ENCODE data around the gene NPAS1.
A peak's percentile ranks its signal among the peaks of the same experiment; 100 is the strongest.

NPAS1 gene

DNA sequence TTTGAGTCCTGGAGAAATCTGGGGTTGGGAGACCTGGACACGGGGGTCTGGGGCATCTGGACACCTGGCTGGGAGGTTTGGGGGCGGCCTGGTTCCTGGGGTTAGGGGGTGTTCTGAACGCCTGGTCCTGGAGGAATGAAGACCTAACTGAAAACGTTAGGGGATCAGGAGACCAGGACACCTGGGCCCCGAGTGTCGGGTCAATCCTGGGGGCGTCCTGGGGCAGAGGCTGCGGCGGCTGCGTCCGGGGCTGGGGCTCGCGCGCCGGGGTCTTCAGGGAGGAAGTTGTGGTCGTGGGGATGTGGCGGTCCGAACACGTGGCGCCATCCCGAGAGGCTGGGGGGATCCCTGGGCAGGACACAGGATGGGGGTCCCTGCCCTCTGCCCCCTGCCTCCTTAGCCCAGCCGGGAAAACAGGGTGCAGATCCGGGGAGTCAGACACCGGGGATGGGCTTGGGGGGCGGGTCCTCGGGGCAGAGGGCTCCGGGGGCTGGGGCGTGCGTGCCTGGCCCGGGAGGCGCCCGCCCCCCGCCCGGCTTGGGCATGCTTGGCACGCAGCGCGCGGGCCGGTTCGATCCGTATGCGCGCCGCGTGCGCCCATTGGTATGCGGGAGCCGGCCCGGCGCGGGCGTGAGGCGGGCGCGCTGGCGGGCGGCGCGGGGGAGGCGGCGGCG, 632 bp downstream of the NPAS1 start:
- no peak for DNase-seq

DNA sequence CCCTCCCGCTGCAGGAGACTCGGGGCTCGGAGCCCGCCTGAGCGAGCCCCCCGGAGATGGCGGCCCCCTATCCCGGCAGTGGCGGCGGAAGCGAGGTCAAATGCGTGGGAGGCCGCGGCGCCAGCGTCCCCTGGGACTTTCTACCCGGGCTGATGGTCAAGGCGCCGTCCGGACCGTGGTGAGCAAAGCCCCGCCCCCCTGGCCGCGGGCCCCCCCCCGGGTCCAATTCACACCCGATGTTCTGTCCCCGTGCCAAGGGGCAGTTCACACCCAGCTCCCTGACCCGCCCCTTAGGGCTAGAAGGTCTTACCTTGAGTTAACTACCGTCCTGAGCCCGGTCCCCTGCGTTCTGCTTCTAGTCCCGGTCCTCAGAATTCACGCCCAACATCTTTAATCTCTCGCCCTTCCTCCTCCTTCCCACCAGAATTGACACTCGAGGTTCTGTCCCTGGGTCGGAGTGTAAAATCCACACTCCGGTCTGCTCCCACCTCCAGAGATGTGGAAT, 1.4 kb downstream of the NPAS1 start:
- DNase-seq = no peak

DNA sequence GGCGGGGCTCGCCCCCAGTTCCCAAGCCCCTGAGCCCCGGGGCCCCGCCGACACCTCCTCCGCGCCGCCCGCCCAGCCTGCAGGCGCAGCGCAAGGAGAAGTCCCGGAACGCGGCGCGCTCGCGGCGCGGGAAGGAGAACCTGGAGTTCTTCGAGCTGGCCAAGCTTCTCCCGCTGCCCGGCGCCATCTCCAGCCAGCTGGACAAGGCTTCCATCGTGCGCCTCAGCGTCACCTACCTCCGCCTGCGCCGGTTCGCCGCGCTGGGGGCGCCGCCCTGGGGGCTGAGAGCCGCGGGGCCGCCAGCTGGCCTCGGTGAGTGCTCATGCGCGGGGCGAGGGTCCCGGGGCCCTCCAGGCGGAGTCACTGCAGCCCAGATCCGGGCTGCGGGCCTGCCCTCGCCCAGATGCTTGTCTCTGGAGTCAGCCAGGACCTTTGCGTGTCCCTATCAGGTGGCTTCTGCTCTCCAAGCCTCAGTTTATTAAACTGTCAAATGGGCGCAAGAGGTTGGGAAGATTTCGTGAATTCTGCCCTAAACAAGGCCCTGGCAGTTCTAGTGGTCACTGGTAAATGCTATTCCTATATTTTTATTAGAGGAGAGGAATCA, 2.0 kb downstream of the NPAS1 start:
- peak in 1 of 2 donors; percentile 10 for DNase-seq

- no peak for DNase-seq
These were observed 2.5 kb downstream of the NPAS1 start for GRCh38 chr19:47022140-47022536.

- no peak for DNase-seq
These were observed 3.2 kb downstream of the NPAS1 start for GRCh38 chr19:47022541-47023447.

DNA sequence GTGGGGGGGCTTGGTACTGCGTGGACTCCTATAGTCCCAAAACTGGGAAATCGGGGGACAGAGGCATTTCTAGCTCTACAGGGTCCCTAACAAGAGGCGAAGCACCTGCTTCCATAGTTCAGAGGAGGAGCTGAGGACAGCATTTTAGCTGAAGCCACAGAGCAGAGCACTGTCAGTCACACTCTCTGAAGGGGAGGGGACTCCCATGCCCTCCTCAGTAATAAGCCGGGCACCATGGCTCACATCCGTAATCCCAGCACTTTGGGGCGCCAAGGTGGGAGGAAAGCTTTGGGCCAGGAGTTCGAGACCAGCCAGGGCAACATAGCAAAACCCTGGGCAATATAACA, 3.8 kb downstream of the NPAS1 start:
- DNase-seq = no peak

DNA sequence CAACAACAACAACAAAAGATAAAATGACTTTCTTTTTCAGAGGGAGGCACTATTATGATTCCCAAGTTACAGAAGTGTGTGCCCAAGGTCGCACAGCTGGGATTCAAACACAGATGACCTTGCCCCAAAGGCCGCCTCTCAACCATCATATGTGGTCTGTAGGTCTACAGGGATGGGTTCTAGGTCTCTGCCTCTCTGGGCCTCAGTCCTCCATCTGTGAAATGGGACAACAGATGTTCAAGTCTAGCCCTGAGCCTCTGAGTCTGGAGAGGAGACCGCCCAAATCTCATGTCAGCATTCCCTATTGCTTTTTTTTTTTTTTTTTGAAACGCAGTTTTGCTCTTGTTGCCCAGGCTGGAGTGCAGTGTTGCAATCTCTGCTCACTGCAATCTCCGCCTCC, 4.9 kb downstream of the NPAS1 start:
- DNase-seq = no peak

DNA sequence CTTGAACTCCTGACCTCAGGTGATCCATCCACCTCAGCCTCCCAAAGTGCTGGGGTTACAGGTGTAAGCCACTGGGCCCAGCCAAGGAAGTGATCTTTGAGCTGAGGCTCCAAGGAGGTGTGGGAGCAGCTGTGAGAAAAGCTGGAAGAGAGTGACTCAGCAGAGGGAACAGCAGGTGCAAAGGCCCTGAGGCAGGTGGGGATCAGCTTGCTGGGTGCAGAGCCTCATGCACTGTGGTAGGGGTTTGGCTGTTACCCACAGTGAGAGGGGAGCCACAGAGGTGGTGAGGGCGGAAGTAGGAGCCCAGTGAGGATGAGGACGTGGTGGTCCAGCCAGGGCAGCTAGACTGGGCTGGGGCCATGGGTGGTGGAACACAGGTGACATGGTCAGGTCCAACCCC, 6.5 kb downstream of the NPAS1 start:
- DNase-seq = no peak

GRCh38 chr19:47026889-47027288, 7.3 kb downstream of the NPAS1 start:
- DNase-seq = no peak

GRCh38 chr19:47027586-47028088, 8.0 kb downstream of the NPAS1 start:
- no peak for DNase-seq

DNA sequence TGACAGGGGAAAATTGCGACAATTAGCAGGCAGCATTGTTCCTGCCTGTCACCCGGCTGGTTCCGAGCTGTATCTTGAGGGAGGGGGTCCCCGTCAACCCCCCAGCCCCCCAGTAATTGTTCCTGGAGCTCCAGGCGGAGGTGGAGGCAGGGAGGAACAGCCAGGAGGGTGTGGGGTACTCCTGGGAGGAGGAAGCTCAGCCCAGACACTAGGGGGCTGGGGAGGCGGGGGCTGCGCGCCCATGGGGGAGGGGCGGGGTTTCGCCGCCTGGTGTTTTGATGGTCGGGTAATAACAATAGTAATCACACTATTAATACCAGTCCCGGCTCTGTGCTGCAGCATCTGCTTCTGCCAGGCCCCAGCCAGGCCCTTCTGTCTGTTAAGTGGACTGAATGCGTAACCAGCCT, 8.6 kb downstream of the NPAS1 start:
- no peak for DNase-seq

- DNase-seq = peak in 1 of 2 donors; percentile 22
These were observed 12.7 kb downstream of the NPAS1 start for GRCh38 chr19:47032171-47032811.

DNA sequence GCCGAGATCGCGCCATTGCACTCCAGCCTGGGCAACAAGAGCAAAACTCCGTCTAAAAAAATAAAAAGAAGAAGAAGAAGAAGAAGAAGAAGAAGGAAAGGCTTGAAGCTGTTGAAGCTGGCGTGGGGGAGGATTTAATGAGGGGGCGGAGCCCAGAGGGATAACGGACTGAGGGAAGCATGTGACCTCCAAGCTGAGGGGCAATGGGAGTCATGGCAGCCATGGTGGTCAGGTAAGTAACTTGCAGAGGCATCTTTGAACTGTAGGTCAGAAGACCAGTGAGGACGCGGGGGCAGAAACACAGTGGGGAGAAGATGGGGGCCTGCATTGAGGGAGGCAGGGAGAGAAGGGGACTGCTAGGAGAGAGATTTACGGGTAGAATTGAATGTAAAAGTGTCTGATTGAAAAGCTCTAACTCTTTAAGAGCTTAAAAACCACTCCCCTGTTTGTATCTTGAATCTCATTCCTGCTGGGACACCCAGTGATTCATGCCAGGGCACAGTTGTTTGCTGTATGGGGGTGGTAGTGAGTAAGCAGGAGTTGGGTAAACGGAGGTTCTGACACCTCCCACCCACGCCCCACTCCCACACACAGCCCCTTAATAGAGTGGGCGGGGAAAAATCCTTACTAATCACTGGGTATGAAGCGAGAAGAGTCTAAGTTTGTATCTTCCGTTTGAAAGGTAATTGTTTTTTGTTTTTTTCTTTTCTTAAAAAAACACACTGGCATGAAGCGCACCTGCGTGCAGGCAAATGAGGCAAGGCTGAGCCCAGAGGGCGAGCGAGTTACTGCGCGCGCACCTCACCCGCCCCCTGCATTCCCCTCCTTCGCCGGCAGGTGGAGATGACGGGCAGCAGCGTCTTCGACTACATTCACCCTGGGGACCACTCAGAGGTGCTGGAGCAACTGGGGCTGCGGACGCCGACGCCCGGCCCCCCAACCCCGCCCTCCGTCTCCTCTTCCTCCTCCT, 15.8 kb downstream of the NPAS1 start:
- peak; percentile 88 to 95 for DNase-seq

GRCh38 chr19:47036097-47036651, 16.5 kb downstream of the NPAS1 start:
- DNase-seq = no peak

GRCh38 chr19:47037766-47038165, 18.1 kb downstream of the NPAS1 start:
- no peak for DNase-seq

- no peak for DNase-seq
These were observed 19.7 kb downstream of the NPAS1 start for GRCh38 chr19:47039239-47039874.

GRCh38 chr19:47040869-47041268, 21.2 kb downstream of the NPAS1 start:
- no peak for DNase-seq

DNA sequence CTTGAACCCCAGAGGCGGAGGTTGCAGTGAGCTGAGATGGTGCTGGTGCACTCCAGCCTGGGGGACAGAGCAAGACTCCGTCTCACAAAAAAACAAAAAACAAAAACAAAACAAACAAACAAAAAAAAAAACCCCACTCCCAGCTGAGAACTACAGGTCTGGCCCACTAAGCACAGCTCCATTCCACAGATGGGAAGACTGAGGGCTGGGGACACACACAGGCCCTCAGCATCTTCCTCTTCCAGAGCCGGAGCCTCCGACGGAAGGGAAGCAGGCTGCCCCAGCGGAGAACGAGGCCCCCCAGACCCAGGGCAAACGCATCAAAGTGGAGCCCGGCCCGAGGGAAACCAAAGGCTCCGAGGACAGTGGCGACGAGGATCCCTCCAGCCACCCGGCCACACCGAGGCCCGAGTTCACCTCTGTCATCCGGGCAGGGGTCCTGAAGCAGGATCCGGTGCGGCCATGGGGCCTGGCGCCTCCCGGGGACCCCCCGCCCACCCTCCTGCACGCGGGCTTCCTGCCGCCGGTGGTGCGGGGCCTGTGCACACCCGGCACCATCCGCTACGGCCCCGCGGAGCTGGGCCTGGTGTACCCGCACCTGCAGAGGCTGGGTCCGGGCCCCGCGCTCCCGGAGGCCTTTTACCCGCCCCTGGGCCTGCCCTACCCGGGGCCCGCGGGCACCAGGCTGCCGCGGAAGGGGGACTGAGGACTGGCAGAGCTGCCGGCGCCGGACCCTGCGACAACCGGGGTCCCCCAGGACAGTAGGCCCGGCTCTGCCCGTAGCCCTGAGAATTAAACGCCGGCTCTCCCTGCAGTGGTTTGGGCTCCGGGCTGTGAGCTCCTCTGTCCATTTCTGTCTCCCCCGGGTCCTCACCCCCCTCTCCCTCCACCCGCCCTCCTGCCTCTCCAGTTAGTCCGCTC, 25.6 kb downstream of the NPAS1 start:
- no peak for DNase-seq

GRCh38 chr19:47045867-47046470, 26.3 kb downstream of the NPAS1 start:
- no peak for DNase-seq

Measured in inflammatory macrophage treated with lipopolysaccharide for 1 hour (primary cell).